Body of pancreas (tissue), 4 donors: Measurements from ENCODE around the gene CFAP100. TPM values are rescaled to one million over a fixed set of nuclear protein-coding genes. Genes with fewer than 3 reads are reported as not detected.

Source experiments
- ATAC-seq: fragments of 150-250 bp; one replicate; pipeline ENCODE4 v1.9.1; 2016
- DNase-seq, 4 donors: peaks; one replicate each; pipeline ENCODE4 v3.0.0-alpha.2; 2019
- H3K27ac ChIP-seq, 4 donors: fragments of 200-600 bp; sonication (generic); 1 replicate in 3 of 4; 2 replicates in 1 of 4; pipeline versions ENCODE4 v1.5.1 to v1.6.1; 2016 to 2019; ENCODE audit warnings: mild to moderate bottlenecking in 1 of 4, mixed read lengths in 1 of 4, moderate library complexity in 1 of 4
- H3K27me3 ChIP-seq, 2 donors: fragments of 200-600 bp; sonication (generic); one replicate each; pipeline ENCODE4 v1.6.0; 2016; ENCODE audit warnings: mild to moderate bottlenecking in 1 of 2
- H3K36me3 ChIP-seq, 2 donors: fragments of 200-600 bp; sonication (generic); replicated peaks in 1 of 2; 2 replicates each; pipeline ENCODE4 v1.5.1; 2016; ENCODE audit warnings: low read depth in 2 of 2; ENCODE audit not compliant: insufficient read depth in 1 of 2
- H3K4me1 ChIP-seq: fragments of 200-600 bp; sonication (generic); one replicate; pipeline ENCODE4 v1.6.0; 2016
- H3K4me3 ChIP-seq, 2 donors: fragments of 200-600 bp; sonication (generic); 1 replicate in 1 of 2; 2 replicates in 1 of 2; pipeline ENCODE4 v1.5.1; 2016 to 2019
- H3K9me3 ChIP-seq, 3 donors: fragments of 200-600 bp; sonication (generic); 1 replicate in 2 of 3; 2 replicates in 1 of 3; pipeline ENCODE4 v1.5.1; 2016
- CTCF ChIP-seq, 7 experiments: fragments of 450-650 bp in 4 of 7; fragments of 200-600 bp in 3 of 7; sonication (generic) in 3 of 7; IDR thresholded peaks; one replicate each; pipeline ENCODE4 v1.5.1; 2016 to 2019; ENCODE audit warnings: antibody characterized with exemption in 7 of 7
- POLR2A ChIP-seq, 3 donors: fragments of 450-650 bp; IDR thresholded peaks; one replicate each; pipeline ENCODE4 v1.6.1; 2016; ENCODE audit warnings: antibody characterized with exemption in 3 of 3, mild to moderate bottlenecking in 2 of 3
- WGBS, 2 donors: methylation state at CpG; one replicate each; pipeline ENCODE4 v1.1.5; 2017; 5-methylcytosine and 5-hydroxymethylcytosine counted together
- intact Hi-C: fragments of 100-400 bp; cut with DNase I; formaldehyde crosslinking; loops from one replicate; pipeline ENCODE4 v1.15.1; 2023
- total RNA-seq, 2 donors: library from RNA; depleted of rRNA; stranded (reverse); fragments of >200 nt; gene quantifications; one replicate each; pipeline ENCODE4 v1.1.0, GENCODE V29; 2016

CFAP100 gene
- total RNA-seq, 2 donors from 2014 or later: not detected

GRCh38 chr3:126461450-126462070, 66.9 kb downstream of the CFAP100 start:
- no peak for TF ChIP-seq POLR2A (IDR thresholded peaks at IDR 0.05)
- Histone ChIP-seq H3K9me3 (no peaks in the 10 kb centered on the region), H3K36me3 (peaks cover 15 to 24% of the 10 kb centered on the region in 2 donors), H3K4me3 (no peak overlapping the region), H3K4me1 (peaks cover 79% of the 10 kb centered on the region), H3K27ac (peak overlapping the region in 2 of 4 donors; percentile 47 to 84), H3K27me3 (no peaks in the 10 kb centered on the region)
- no peak for ATAC-seq
- 76 to 84% methylated on average over 8 to 17 of the region's 17 CpGs for WGBS, 2 donors
- intact Hi-C loops: no loop called here
- no peak for DNase-seq

GRCh38 chr3:126463521-126463920, 68.8 kb downstream of the CFAP100 start:
- TF ChIP-seq POLR2A (IDR thresholded peaks at IDR 0.05) (no peak), CTCF (IDR thresholded peaks at IDR 0.05) (no peak)
- peaks cover 92% of the 10 kb centered on the region for H3K4me1 ChIP-seq
- H3K4me3 ChIP-seq: no peak overlapping the region
- 42 to 53% methylated on average over 2 of the region's 2 CpGs for WGBS, 2 donors
- intact Hi-C loops: no loop called here
- H3K27me3 ChIP-seq: no peaks in the 10 kb centered on the region
- H3K36me3 ChIP-seq: peaks cover 15 to 22% of the 10 kb centered on the region in 2 donors
- ATAC-seq (peak; percentile 69), DNase-seq (peak; percentile 67 to 87 (median 81))
- H3K9me3 ChIP-seq: no peaks in the 10 kb centered on the region
- H3K27ac ChIP-seq: peak overlapping the region in 3 of 4 donors; percentile 59 to 77 (median 76)

GRCh38 chr3:126464093-126464492, 69.4 kb downstream of the CFAP100 start:
- ATAC-seq (no peak), DNase-seq (peak in 1 of 4 donors; percentile 37)
- H3K27me3 ChIP-seq: no peaks in the 10 kb centered on the region
- H3K4me1 ChIP-seq: peaks cover 90% of the 10 kb centered on the region
- TF ChIP-seq POLR2A (IDR thresholded peaks at IDR 0.05) (no peak), CTCF (IDR thresholded peaks at IDR 0.05) (no peak)
- WGBS, 2 donors: 65 to 74% methylated on average over 2 to 4 of the region's 4 CpGs
- no peak overlapping the region for H3K4me3 ChIP-seq
- no peaks in the 10 kb centered on the region for H3K9me3 ChIP-seq
- H3K27ac ChIP-seq: peak overlapping the region; percentile 26 to 77 (median 68)
- peaks cover 15 to 22% of the 10 kb centered on the region in 2 donors for H3K36me3 ChIP-seq
- intact Hi-C loops: no loop called here

- no peak for TF ChIP-seq POLR2A (IDR thresholded peaks at IDR 0.05)
- no peak for TF ChIP-seq CTCF (IDR thresholded peaks at IDR 0.05)
- intact Hi-C loops: no loop called here
- no peak overlapping the region for H3K4me3 ChIP-seq
- no peak for ATAC-seq
- peaks cover 15 to 24% of the 10 kb centered on the region in 2 donors for H3K36me3 ChIP-seq
- H3K27me3 ChIP-seq: no peaks in the 10 kb centered on the region
- peaks cover 86% of the 10 kb centered on the region for H3K4me1 ChIP-seq
- no peaks in the 10 kb centered on the region for H3K9me3 ChIP-seq
- 62 to 67% methylated on average over 4 of the region's 4 CpGs for WGBS, 2 donors
- no peak for DNase-seq
- H3K27ac ChIP-seq: peak overlapping the region; percentile 26 to 77 (median 68)
Measured at GRCh38 chr3:126464494-126464893, 69.8 kb downstream of the CFAP100 start.

- Histone ChIP-seq H3K4me3 (no peak overlapping the region), H3K27ac (peak overlapping the region; percentile 26 to 77 (median 68)), H3K27me3 (no peaks in the 10 kb centered on the region), H3K36me3 (peaks cover 13 to 28% of the 10 kb centered on the region in 2 donors), H3K4me1 (peaks cover 81% of the 10 kb centered on the region), H3K9me3 (no peaks in the 10 kb centered on the region)
- 62 to 67% methylated on average over 2 to 11 of the region's 11 CpGs for WGBS, 2 donors
- TF ChIP-seq CTCF (IDR thresholded peaks at IDR 0.05) (no peak), POLR2A (IDR thresholded peaks at IDR 0.05) (no peak)
- intact Hi-C loops: no loop called here
- ATAC-seq (peak; percentile 54), DNase-seq (peak; percentile 50 to 77 (median 62))
Measured at GRCh38 chr3:126464997-126465396, 70.3 kb downstream of the CFAP100 start.
